CD4-positive, alpha-beta T cell (primary cell): ENCODE measurements around the gene SACM1L. TPM values are rescaled to one million over a fixed set of nuclear protein-coding genes. Genes with fewer than 3 reads are reported as not detected.

Source experiments
- ATAC-seq: fragments of 200-7000 bp; cut with Tn5 transposase; one replicate; pipeline ENCODE4 v1.10.0; 2022; ENCODE audit warnings: mild to moderate bottlenecking; ENCODE audit not compliant: poor library complexity
- CTCF ChIA-PET: fragments of 350-600 bp; sonication (Branson Sonifier 250); formaldehyde crosslinking; loops from one replicate; lab custom pipeline; 2021; ENCODE audit warnings: antibody characterized with exemption, inconsistent platforms; lab: Charles Lee
- POLR2A ChIA-PET: fragments of 350-600 bp; sonication (Branson Sonifier 250); formaldehyde crosslinking; loops from one replicate; lab custom pipeline; 2021; ENCODE audit warnings: antibody characterized with exemption, inconsistent platforms; lab: Charles Lee
- DNase-seq, 14 experiments: peaks; one replicate each; pipeline ENCODE4 v3.0.0-alpha.2; 2013 to 2020; ENCODE audit warnings: mixed read lengths in 2 of 14
- H3K27ac ChIP-seq, 2 donors: one replicate each; pipeline versions ENCODE4 v1.5.1 to v1.7.0; 2013; ENCODE audit warnings: low read length in 2 of 2, low read depth in 1 of 2, mild to moderate bottlenecking in 1 of 2
- H3K27me3 ChIP-seq, 2 experiments: 1 replicate in 1 of 2; 2 replicates in 1 of 2; pipeline versions ENCODE4 v1.6.1 to v1.7.0; 2013; ENCODE audit warnings: low read length in 2 of 2, control low read depth in 1 of 2, mild to moderate bottlenecking in 1 of 2, moderate library complexity in 1 of 2; ENCODE audit not compliant: insufficient read depth in 2 of 2, control insufficient read depth in 1 of 2
- H3K36me3 ChIP-seq: one replicate; pipeline ENCODE4 v1.6.1; 2013; ENCODE audit warnings: low read length, control low read depth; ENCODE audit not compliant: insufficient read depth
- H3K4me1 ChIP-seq: one replicate; pipeline ENCODE4 v1.6.1; 2013; ENCODE audit warnings: low read length, control low read depth; ENCODE audit not compliant: insufficient read depth
- H3K4me3 ChIP-seq: one replicate; pipeline ENCODE4 v1.5.1; 2013; ENCODE audit warnings: mild to moderate bottlenecking, low read length, moderate library complexity
- H3K9me3 ChIP-seq, 2 experiments: 1 replicate in 1 of 2; 2 replicates in 1 of 2; pipeline versions ENCODE4 v1.6.1 to v1.7.0; 2013; ENCODE audit warnings: low read length in 2 of 2, mild to moderate bottlenecking in 2 of 2, control low read depth in 1 of 2, moderate library complexity in 1 of 2; ENCODE audit not compliant: control insufficient read depth in 1 of 2, insufficient read depth in 1 of 2
- H3K27ac Mint-ChIP-seq: one replicate; pipeline ENCODE4 v1.8.0; 2020; ENCODE audit warnings: mixed read lengths
- H3K27me3 Mint-ChIP-seq: one replicate; pipeline ENCODE4 v1.8.0; 2021; ENCODE audit warnings: mixed read lengths
- H3K36me3 Mint-ChIP-seq: one replicate; pipeline ENCODE4 v1.8.0; 2021; ENCODE audit warnings: low read depth, mixed read lengths
- H3K4me1 Mint-ChIP-seq: one replicate; pipeline ENCODE4 v1.8.0; 2021; ENCODE audit warnings: low read depth, mixed read lengths
- H3K4me3 Mint-ChIP-seq: one replicate; pipeline ENCODE4 v1.8.0; 2020; ENCODE audit warnings: mild to moderate bottlenecking, mixed read lengths
- H3K9me3 Mint-ChIP-seq: one replicate; pipeline ENCODE4 v1.8.0; 2020; ENCODE audit warnings: mixed read lengths
- CTCF ChIP-seq: fragments of 200-600 bp; IDR thresholded peaks from one replicate; pipeline ENCODE4 v1.8.0; 2022; ENCODE audit warnings: antibody characterized with exemption, mild to moderate bottlenecking
- intact Hi-C, 2 experiments: fragments of 100-400 bp; cut with DNase I in 1 of 2; cut with micrococcal nuclease in 1 of 2; formaldehyde crosslinking; loops; one replicate each; pipeline versions ENCODE4 v1.15.1 to v1.9.0; 2023 to 2025; cut with DNase I, micrococcal nuclease
- total RNA-seq, 174 experiments: library from RNA in 2 of 174; stranded (reverse) in 2 of 174; gene quantifications; one replicate each; pipeline ENCODE4 v1.2.3 and lab custom pipeline; 2021 to 2026

SACM1L gene
- total RNA-seq, 2 experiments from 2014 or later, result 41.9 to 44.3 TPM

- H3K27me3 Mint-ChIP-seq, result peaks cover 46% of the 10 kb centered on the region
- DNase-seq (no peak), ATAC-seq (no peak)
- Histone ChIP-seq H3K4me1 (peaks cover 16% of the 10 kb centered on the region), H3K36me3 (no peaks in the 10 kb centered on the region), H3K27ac (no peak overlapping the region), H3K27me3 (peaks cover 26 to 34% of the 10 kb centered on the region in 2 experiments), H3K9me3 (peaks cover 0 to 16% of the 10 kb centered on the region in 2 experiments), H3K4me3 (no peak overlapping the region)
- intact Hi-C loops, result no loop called here
- peaks cover 5% of the 10 kb centered on the region for H3K9me3 Mint-ChIP-seq
- H3K4me1 Mint-ChIP-seq, result peaks cover 9% of the 10 kb centered on the region
- CTCF ChIA-PET, result no interaction called here
- H3K27ac Mint-ChIP-seq, result no peak overlapping the region
- H3K4me3 Mint-ChIP-seq, result no peak overlapping the region
- no peak for TF ChIP-seq CTCF
- POLR2A ChIA-PET, result no interaction called here
- H3K36me3 Mint-ChIP-seq, result no peaks in the 10 kb centered on the region
Measured at GRCh38 chr3:45792516-45793172, 103.4 kb downstream of the SACM1L start.

- peaks cover 5% of the 10 kb centered on the region for H3K9me3 Mint-ChIP-seq
- CTCF ChIA-PET, result no interaction called here
Measured at GRCh38 chr3:45793482-45794176, 104.4 kb downstream of the SACM1L start.

GRCh38 chr3:45794177-45794560, 105.0 kb downstream of the SACM1L start:
- Mint-ChIP-seq H3K36me3 (no peaks in the 10 kb centered on the region), H3K27ac (no peak overlapping the region), H3K4me3 (no peak overlapping the region), H3K27me3 (peaks cover 60% of the 10 kb centered on the region), H3K9me3 (no peaks in the 10 kb centered on the region), H3K4me1 (peaks cover 9% of the 10 kb centered on the region)
- Histone ChIP-seq H3K27me3 (peaks cover 27 to 38% of the 10 kb centered on the region in 2 experiments), H3K4me3 (no peak overlapping the region), H3K27ac (no peak overlapping the region), H3K36me3 (no peaks in the 10 kb centered on the region), H3K4me1 (peaks cover 16% of the 10 kb centered on the region), H3K9me3 (peaks cover 0 to 12% of the 10 kb centered on the region in 2 experiments)
- ATAC-seq (no peak), DNase-seq (no peak)
- intact Hi-C loops, result no loop called here
- ChIA-PET POLR2A (no interaction called here), CTCF (no interaction called here)
- TF ChIP-seq CTCF, result no peak

More at GRCh38 chr3:45793482-45794176, 104.4 kb downstream of the SACM1L start:
- peaks cover 0 to 12% of the 10 kb centered on the region in 2 experiments for H3K9me3 ChIP-seq
- POLR2A ChIA-PET, result no interaction called here
- no peak for TF ChIP-seq CTCF
- ATAC-seq (no peak), DNase-seq (no peak)
- peaks cover 16% of the 10 kb centered on the region for H3K4me1 ChIP-seq
- Mint-ChIP-seq H3K4me1 (peaks cover 9% of the 10 kb centered on the region), H3K4me3 (no peak overlapping the region), H3K36me3 (no peaks in the 10 kb centered on the region), H3K27ac (no peak overlapping the region), H3K27me3 (peaks cover 54% of the 10 kb centered on the region)
- no peak overlapping the region for H3K4me3 ChIP-seq
- no peaks in the 10 kb centered on the region for H3K36me3 ChIP-seq
- no peak overlapping the region for H3K27ac ChIP-seq
- peaks cover 26 to 38% of the 10 kb centered on the region in 2 experiments for H3K27me3 ChIP-seq
- intact Hi-C loops, result no loop called here
